ENCODE results near the gene TPM1.

The TPM1 gene

GRCh38 chr15:63069616-63070090, 27.1 kb downstream of the TPM1 start:
- TF ChIP-seq TAF1 (IDR thresholded peaks at IDR 0.05; ENCODE audit: borderline replicate concordance, insufficient read depth, low read length) (no peak), FOXP2 (optimal IDR thresholded peaks at IDR 0.05; ENCODE audit: borderline replicate concordance, extremely low read depth, extremely low read length, insufficient read depth) (no peak), REST (IDR thresholded peaks at IDR 0.05; ENCODE audit: insufficient read depth in 1 of 2, low read depth in 2 of 2, low read length in 2 of 2) (no peak), SIN3A (IDR thresholded peaks at IDR 0.05; ENCODE audit: borderline replicate concordance, insufficient read depth, low read length) (no peak), POLR2AphosphoS5 (IDR thresholded peaks at IDR 0.05; ENCODE audit: low read depth, low read length) (no peak)

DNA sequence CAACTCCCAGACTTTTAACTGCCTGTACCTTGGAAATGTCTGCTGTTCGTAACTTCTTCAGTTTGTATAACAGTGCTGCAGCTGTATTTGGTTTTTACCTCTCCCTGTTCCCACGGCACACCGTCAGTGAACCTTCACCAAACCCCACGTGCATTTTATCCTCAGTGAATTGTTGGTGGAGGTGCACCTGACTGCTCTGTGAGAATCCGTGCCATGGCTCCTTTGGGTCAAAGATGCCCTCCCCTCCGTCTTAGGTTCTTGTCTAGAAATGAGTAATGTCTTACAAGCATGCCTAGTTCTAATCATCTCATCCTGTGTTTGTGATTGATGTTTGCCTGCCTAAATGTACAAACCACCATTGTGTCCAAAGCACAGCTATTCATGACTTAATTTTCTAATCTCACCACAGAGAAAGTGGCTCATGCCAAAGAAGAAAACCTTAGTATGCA, 28.2 kb downstream of the TPM1 start:
- TF ChIP-seq REST (IDR thresholded peaks at IDR 0.05; ENCODE audit: insufficient read depth in 1 of 2, low read depth in 2 of 2, low read length in 2 of 2) (no peak), SIN3A (IDR thresholded peaks at IDR 0.05; ENCODE audit: borderline replicate concordance, insufficient read depth, low read length) (no peak), TAF1 (IDR thresholded peaks at IDR 0.05; ENCODE audit: borderline replicate concordance, insufficient read depth, low read length) (no peak), POLR2AphosphoS5 (IDR thresholded peaks at IDR 0.05; ENCODE audit: low read depth, low read length) (no peak), FOXP2 (optimal IDR thresholded peaks at IDR 0.05; ENCODE audit: borderline replicate concordance, extremely low read depth, extremely low read length, insufficient read depth) (no peak)

GRCh38 chr15:63071288-63071909, 28.9 kb downstream of the TPM1 start:
- no peak for TF ChIP-seq SIN3A (IDR thresholded peaks at IDR 0.05; ENCODE audit: borderline replicate concordance, insufficient read depth, low read length)
- no peak for TF ChIP-seq REST (IDR thresholded peaks at IDR 0.05; ENCODE audit: insufficient read depth in 1 of 2, low read depth in 2 of 2, low read length in 2 of 2)
- no peak for TF ChIP-seq FOXP2 (optimal IDR thresholded peaks at IDR 0.05; ENCODE audit: borderline replicate concordance, extremely low read depth, extremely low read length, insufficient read depth)
- TF ChIP-seq TAF1 (IDR thresholded peaks at IDR 0.05; ENCODE audit: borderline replicate concordance, insufficient read depth, low read length), result no peak
- TF ChIP-seq POLR2AphosphoS5 (IDR thresholded peaks at IDR 0.05; ENCODE audit: low read depth, low read length), result no peak

- no peak for TF ChIP-seq REST (IDR thresholded peaks at IDR 0.05; ENCODE audit: insufficient read depth in 1 of 2, low read depth in 2 of 2, low read length in 2 of 2)
- TF ChIP-seq TAF1 (IDR thresholded peaks at IDR 0.05; ENCODE audit: borderline replicate concordance, insufficient read depth, low read length), result no peak
- TF ChIP-seq POLR2AphosphoS5 (IDR thresholded peaks at IDR 0.05; ENCODE audit: low read depth, low read length), result no peak
- TF ChIP-seq FOXP2 (optimal IDR thresholded peaks at IDR 0.05; ENCODE audit: borderline replicate concordance, extremely low read depth, extremely low read length, insufficient read depth), result no peak
- TF ChIP-seq SIN3A (IDR thresholded peaks at IDR 0.05; ENCODE audit: borderline replicate concordance, insufficient read depth, low read length), result no peak
Observed at GRCh38 chr15:63072023-63072650, 29.6 kb downstream of the TPM1 start.

All from PFSK-1 (cell line).